B cell (primary cell): Measurements from ENCODE around the gene TTPAL. TPM values are rescaled to one million over a fixed set of nuclear protein-coding genes. Genes with fewer than 3 reads are reported as not detected.

Experiments
- ATAC-seq: fragments of 200-7000 bp; cut with Tn5 transposase; one replicate; pipeline ENCODE4 v1.10.0; 2021; ENCODE audit warnings: low read depth, mild to moderate bottlenecking, moderate number of reproducible peaks, moderate library complexity
- CTCF ChIA-PET: fragments of 350-600 bp; sonication (Branson Sonifier 250); formaldehyde crosslinking; loops from one replicate; lab custom pipeline; 2021; ENCODE audit warnings: antibody characterized with exemption, inconsistent platforms; lab: Charles Lee
- POLR2A ChIA-PET: fragments of 350-600 bp; sonication (Branson Sonifier 250); formaldehyde crosslinking; loops from one replicate; lab custom pipeline; 2021; ENCODE audit warnings: antibody characterized with exemption; lab: Charles Lee
- DNase-seq: peaks from one replicate; pipeline ENCODE4 v3.0.0; 2013
- H2AFZ ChIP-seq: 2 replicates; pipeline ENCODE4 v1.6.1; 2012; ENCODE audit warnings: mild to moderate bottlenecking, low read depth, low read length; ENCODE audit not compliant: insufficient read depth, poor library complexity, severe bottlenecking
- H3K27ac ChIP-seq, 2 donors: 1 replicate in 1 of 2; 2 replicates in 1 of 2; pipeline ENCODE4 v1.5.1; 2012 to 2013; ENCODE audit warnings: low read length in 2 of 2, mild to moderate bottlenecking in 2 of 2, moderate library complexity in 1 of 2
- H3K27me3 ChIP-seq, 4 experiments: fragments of 200-600 bp in 1 of 4; sonication (generic) in 1 of 4; replicated peaks in 1 of 4; 1 replicate in 2 of 4; 2 replicates in 2 of 4; pipeline versions ENCODE4 v1.6.1 to v1.7.0; 2013 to 2016; ENCODE audit warnings: low read length in 3 of 4, mild to moderate bottlenecking in 2 of 4, mixed read lengths in 1 of 4, moderate library complexity in 1 of 4; ENCODE audit not compliant: insufficient read depth in 4 of 4, control insufficient read depth in 3 of 4; ENCODE audit errors: control extremely low read depth in 1 of 4
- H3K36me3 ChIP-seq, 2 experiments: replicated peaks in 1 of 2; 1 replicate in 1 of 2; 2 replicates in 1 of 2; pipeline versions ENCODE4 v1.6.1 to v1.7.1; 2013; ENCODE audit warnings: low read length in 1 of 2; ENCODE audit not compliant: insufficient read depth in 2 of 2, control insufficient read depth in 1 of 2; ENCODE audit errors: control extremely low read depth in 1 of 2, extremely low read depth in 1 of 2
- H3K4me1 ChIP-seq, 2 donors: fragments of 200-600 bp in 1 of 2; sonication (generic) in 1 of 2; 1 replicate in 1 of 2; 2 replicates in 1 of 2; pipeline versions ENCODE4 v1.5.1 to v1.6.1; 2013 to 2017; ENCODE audit warnings: low read length in 2 of 2; ENCODE audit not compliant: control insufficient read depth in 2 of 2, insufficient read depth in 2 of 2
- H3K4me2 ChIP-seq: replicated peaks from 2 replicates; pipeline ENCODE3; 2012; ENCODE audit warnings: mild to moderate bottlenecking, low read depth, low read length; ENCODE audit not compliant: poor library complexity, severe bottlenecking
- H3K4me3 ChIP-seq, 5 experiments: fragments of 200-600 bp in 1 of 5; sonication (generic) in 1 of 5; 1 replicate in 3 of 5; 2 replicates in 2 of 5; pipeline versions ENCODE4 v1.5.1 to v1.7.0; 2011 to 2016; ENCODE audit warnings: low read length in 4 of 5, mild to moderate bottlenecking in 4 of 5, low read depth in 2 of 5, control low read depth in 1 of 5, moderate library complexity in 1 of 5; ENCODE audit not compliant: insufficient read depth in 1 of 5; ENCODE audit errors: control extremely low read depth in 1 of 5, extremely low read depth in 1 of 5
- H3K79me2 ChIP-seq: fragments of 200-600 bp; sonication (generic); one replicate; pipeline ENCODE4 v1.6.0; 2016; ENCODE audit warnings: low read length; ENCODE audit not compliant: control insufficient read depth, insufficient read depth
- H3K9ac ChIP-seq: fragments of 200-600 bp; sonication (generic); 2 replicates; pipeline ENCODE4 v1.6.1; 2017; ENCODE audit warnings: mild to moderate bottlenecking, low read length, moderate library complexity
- H3K9me3 ChIP-seq, 3 donors: one replicate each; pipeline versions ENCODE4 v1.6.1 to v1.7.1; 2013; ENCODE audit warnings: low read length in 2 of 3; ENCODE audit not compliant: control insufficient read depth in 2 of 3, insufficient read depth in 1 of 3; ENCODE audit errors: control extremely low read depth in 1 of 3
- H4K20me1 ChIP-seq: 2 replicates; pipeline ENCODE4 v1.6.0; 2012; ENCODE audit warnings: mild to moderate bottlenecking, low read length; ENCODE audit not compliant: insufficient read depth, control insufficient read depth, poor library complexity, severe bottlenecking
- H3K27ac Mint-ChIP-seq: one replicate; pipeline ENCODE4 v1.8.0; 2021; ENCODE audit warnings: mixed read lengths
- H3K27me3 Mint-ChIP-seq: one replicate; pipeline ENCODE4 v1.8.0; 2021; ENCODE audit warnings: mixed read lengths
- H3K4me1 Mint-ChIP-seq: one replicate; pipeline ENCODE4 v1.8.0; 2021; ENCODE audit warnings: mixed read lengths
- H3K4me3 Mint-ChIP-seq: one replicate; pipeline ENCODE4 v1.8.0; 2021; ENCODE audit warnings: mixed read lengths
- H3K9me3 Mint-ChIP-seq: one replicate; pipeline ENCODE4 v1.8.0; 2022; ENCODE audit warnings: mixed read lengths; ENCODE audit not compliant: insufficient read depth
- EZH2 ChIP-seq: IDR thresholded peaks from 2 replicates; pipeline ENCODE4 v1.6.1; 2012; ENCODE audit warnings: borderline replicate concordance, low read depth, mild to moderate bottlenecking, moderate library complexity, low read length; ENCODE audit not compliant: insufficient read depth, poor library complexity, severe bottlenecking
- WGBS: methylation state at CpG from one replicate; pipeline ENCODE4 v1.1.5; 2013; ENCODE audit warnings: missing lambda C conversion rate; ENCODE audit not compliant: insufficient coverage; 5-methylcytosine and 5-hydroxymethylcytosine counted together
- intact Hi-C: fragments of 100-400 bp; cut with micrococcal nuclease; formaldehyde crosslinking; loops from one replicate; pipeline ENCODE4 v1.10.0; 2022
- polyA plus RNA-seq: library from polyadenylated mRNA; depleted of rRNA; stranded (reverse); fragments of >200 nt; gene quantifications from 2 replicates; pipeline ENCODE4 v1.2.3, GENCODE V29; 2012
- total RNA-seq, 2 donors: library from RNA; stranded (reverse); fragments of 120-200 nt in 1 of 2; gene quantifications; 1 replicate in 1 of 2; 2 replicates in 1 of 2; pipeline versions ENCODE4 v1.2.3 to v1.2.4, GENCODE V29; 2013 to 2022
- TF ChIP-seq, protein P1 (sequence below): fragments of 200-600 bp; IDR thresholded peaks from one replicate; pipeline ENCODE4 v1.8.0; 2022; ENCODE audit warnings: antibody characterized with exemption, mild to moderate bottlenecking

The TTPAL gene
- total and polyA plus RNA-seq, 2 donors (not counting 1 experiment from before 2014, with no cell fraction given) = 4.0 to 26.8 TPM

DNA sequence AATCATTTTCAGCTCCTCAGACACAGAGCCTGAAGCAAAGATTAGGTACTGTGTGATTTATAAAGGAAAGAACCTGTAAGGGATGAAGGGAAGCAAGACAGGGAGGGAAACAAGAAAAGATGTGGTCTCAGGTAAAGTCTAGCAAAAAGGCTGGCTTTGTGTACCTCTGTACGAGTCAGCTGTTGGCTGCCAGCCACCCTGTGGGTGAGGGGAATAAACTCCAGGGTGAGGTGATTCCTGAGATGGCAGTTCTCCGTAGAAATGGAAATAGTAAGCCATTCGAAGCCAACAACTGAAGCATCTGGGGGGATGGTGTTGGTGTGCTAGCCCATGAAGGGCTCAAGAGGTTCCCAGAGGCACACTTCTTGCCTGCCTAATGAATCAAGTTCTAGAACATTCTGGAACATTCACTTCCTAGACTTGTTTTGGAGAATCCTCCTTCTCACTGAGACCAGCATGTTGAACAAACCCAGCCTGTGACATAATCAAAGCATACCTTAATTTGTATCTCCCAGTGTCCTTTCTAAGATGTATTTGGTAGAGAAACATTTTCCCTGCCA lies 10.6 kb upstream of the TTPAL start:
- Histone ChIP-seq H3K9ac (no peak overlapping the region), H3K4me1 (no peaks in the 10 kb centered on the region), H3K27ac (no peak overlapping the region), H2AFZ (no peak overlapping the region), H3K4me3 (no peak overlapping the region), H3K36me3 (no peaks in the 10 kb centered on the region), H3K79me2 (no peaks in the 10 kb centered on the region), H4K20me1 (no peaks in the 10 kb centered on the region), H3K27me3 (no peaks in the 10 kb centered on the region), H3K9me3 (no peaks in the 10 kb centered on the region), H3K4me2 (no peak overlapping the region)
- DNase-seq (no peak), ATAC-seq (no peak)
- H3K9me3 Mint-ChIP-seq = no peaks in the 10 kb centered on the region
- ChIA-PET POLR2A (no interaction called here), CTCF (no interaction called here)
- no peak for TF ChIP-seq EZH2
- TF ChIP-seq, protein P1, sequence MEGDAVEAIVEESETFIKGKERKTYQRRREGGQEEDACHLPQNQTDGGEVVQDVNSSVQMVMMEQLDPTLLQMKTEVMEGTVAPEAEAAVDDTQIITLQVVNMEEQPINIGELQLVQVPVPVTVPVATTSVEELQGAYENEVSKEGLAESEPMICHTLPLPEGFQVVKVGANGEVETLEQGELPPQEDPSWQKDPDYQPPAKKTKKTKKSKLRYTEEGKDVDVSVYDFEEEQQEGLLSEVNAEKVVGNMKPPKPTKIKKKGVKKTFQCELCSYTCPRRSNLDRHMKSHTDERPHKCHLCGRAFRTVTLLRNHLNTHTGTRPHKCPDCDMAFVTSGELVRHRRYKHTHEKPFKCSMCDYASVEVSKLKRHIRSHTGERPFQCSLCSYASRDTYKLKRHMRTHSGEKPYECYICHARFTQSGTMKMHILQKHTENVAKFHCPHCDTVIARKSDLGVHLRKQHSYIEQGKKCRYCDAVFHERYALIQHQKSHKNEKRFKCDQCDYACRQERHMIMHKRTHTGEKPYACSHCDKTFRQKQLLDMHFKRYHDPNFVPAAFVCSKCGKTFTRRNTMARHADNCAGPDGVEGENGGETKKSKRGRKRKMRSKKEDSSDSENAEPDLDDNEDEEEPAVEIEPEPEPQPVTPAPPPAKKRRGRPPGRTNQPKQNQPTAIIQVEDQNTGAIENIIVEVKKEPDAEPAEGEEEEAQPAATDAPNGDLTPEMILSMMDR = no peak
- 75% methylated on average over 3 of the region's 3 CpGs for WGBS
- H3K27ac Mint-ChIP-seq = no peak overlapping the region
- H3K4me3 Mint-ChIP-seq = no peak overlapping the region
- intact Hi-C loops = no loop called here
- H3K27me3 Mint-ChIP-seq = peaks cover 8% of the 10 kb centered on the region
- H3K4me1 Mint-ChIP-seq = no peaks in the 10 kb centered on the region

DNA sequence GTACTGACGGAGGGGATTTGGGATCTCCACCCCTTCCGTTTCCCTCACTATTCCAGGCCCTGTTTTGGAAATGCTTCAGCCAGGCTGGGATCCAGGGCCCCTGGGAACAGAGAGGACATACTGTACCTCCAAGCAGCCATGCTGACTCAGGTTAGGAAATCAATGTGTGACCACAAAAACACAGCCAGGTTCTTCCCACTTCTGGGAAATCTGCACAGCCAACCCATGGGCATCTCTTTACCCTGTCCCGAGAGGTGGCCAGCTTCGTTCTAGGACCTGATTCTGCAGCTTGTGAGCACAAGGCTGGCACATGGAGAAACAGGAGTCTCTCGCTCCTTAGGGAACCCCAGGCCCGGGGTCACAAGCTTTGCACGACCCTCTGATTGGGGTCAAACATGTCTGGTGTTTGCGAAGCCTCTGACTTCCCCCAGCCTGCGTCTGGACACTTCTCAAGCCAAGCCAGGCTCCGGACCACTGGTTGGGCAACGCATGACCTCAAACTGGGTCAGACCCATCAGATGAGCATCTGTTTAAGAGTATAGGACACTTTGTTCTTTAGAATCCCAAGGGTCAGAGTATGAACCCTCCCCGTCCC lies 8.3 kb upstream of the TTPAL start:
- POLR2A ChIA-PET = no interaction called here
- H3K9me3 ChIP-seq = no peaks in the 10 kb centered on the region
- intact Hi-C loops = no loop called here
- Mint-ChIP-seq H3K4me1 (no peaks in the 10 kb centered on the region), H3K4me3 (no peak overlapping the region), H3K27me3 (peaks cover 8% of the 10 kb centered on the region), H3K27ac (no peak overlapping the region), H3K9me3 (no peaks in the 10 kb centered on the region)
- 89% methylated on average over 12 of the region's 12 CpGs for WGBS
- H3K27ac ChIP-seq = no peak overlapping the region
- H2AFZ ChIP-seq = no peak overlapping the region
- DNase-seq (no peak), ATAC-seq (no peak)
- H3K27me3 ChIP-seq = peaks cover 0 to 3% (median 0%) of the 10 kb centered on the region in 4 experiments
- no peaks in the 10 kb centered on the region for H3K36me3 ChIP-seq
- no peak overlapping the region for H3K4me3 ChIP-seq
- no peaks in the 10 kb centered on the region for H3K4me1 ChIP-seq
- no peak overlapping the region for H3K4me2 ChIP-seq
- no peak overlapping the region for H3K9ac ChIP-seq
- TF ChIP-seq EZH2 = no peak
- TF ChIP-seq, protein P1 = no peak
- no peaks in the 10 kb centered on the region for H3K79me2 ChIP-seq
- CTCF ChIA-PET = interaction anchor here (1.7 kb wide), 1 partner anchor 83 kb away, joined by 4 read pairs; no protein-coding TSS in a partner anchor
- H4K20me1 ChIP-seq = no peaks in the 10 kb centered on the region
